Measurements from ENCODE around the gene CORO2A.
"Not testable (repeated sequence)": the region's sequence is repeated elsewhere in the genome, so short reads cannot be mapped to it uniquely, and the experiment has no call there.

Gene CORO2A

DNA sequence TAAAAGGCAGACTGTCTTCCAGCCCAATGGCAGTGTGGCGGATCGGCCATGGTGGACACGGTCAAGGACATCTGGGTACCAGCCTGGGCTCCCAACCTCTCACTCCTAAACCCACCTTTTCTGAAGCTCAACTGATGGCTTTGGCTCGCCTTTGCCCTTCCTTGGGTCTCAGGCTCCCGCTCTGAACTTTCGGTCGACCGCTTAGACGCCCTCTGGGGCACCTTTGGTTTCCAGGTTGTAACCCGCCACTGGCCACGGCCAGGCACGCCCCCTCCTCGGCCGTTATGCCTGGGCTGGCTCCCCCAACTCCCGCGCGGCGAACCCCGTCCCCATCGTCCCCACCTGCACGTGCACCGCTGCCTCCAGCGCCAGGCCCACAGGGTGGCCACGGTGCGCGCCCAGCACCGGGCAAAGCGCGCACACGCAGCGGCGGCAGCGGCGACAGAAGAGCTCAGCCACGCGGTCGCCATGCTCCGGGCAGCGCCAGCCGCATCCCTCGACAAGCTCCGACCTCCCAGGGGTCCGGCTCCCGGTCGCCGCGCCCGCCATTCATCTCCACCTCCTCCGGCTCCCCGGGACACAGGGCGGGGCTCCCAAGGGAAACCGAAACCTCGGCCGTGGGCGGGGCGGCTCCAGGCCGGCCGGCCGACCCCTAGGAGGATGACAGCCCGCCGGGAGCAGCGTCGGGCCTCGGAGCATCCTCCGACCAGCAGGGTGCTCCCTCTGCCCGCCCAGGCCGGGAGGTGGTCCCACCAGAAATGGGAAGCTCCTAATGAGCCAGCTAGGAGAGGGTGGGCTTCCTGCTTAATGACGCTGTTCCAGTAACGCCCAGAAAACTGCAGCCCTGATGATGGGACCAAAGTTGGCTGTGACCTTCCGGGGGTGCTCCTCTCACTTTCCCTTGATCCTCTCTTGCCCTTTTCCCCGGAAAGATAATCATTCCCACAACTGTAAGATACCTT, 73.5 kb downstream of the CORO2A start, which contains the start of gene TRIM14:
Gene TRIM14 (minus strand): TSS at position 583 of the 962 bp plus-strand sequence. CDS start 34 bp downstream, at position 549.
- in situ Hi-C loops (cut with MboI; ENCODE audit: low pct_unique_long_range_greater_than_20kb, low sequenced_read_pairs, unreplicated experiment) = no loop called here

DNA sequence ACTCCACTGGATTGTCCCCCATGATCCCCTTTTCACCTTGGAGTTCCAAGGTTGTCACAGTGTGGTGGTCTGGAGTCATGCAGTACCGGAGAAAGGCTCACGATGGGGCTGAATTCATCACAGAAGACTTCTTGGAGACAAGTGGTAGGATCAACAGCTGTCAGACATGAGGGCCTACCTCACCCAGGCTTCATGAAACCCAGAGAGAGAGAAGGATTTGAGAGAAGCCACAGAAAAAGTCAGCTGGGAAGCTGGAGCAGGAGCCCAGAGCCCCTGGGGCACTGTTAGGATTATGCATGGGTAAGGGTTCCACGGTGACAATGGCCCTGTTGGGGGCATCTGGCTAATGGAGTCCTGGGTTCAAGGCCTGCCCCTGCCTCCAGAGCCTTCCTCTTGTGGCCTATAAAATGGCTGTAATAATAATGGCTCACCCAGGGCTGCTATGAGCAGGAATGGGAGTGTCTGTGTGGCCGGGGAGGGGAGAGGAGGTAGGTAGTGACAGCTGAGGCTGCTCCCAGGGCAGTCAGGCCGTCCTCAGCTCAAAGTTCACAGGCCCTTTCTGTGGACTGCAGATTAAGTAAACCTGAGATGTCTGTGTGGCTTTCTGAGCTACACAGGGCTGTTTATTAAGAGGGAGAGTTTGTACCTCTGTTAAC, 74.3 kb downstream of the CORO2A start:
- in situ Hi-C loops (cut with MboI; ENCODE audit: low pct_unique_long_range_greater_than_20kb, low sequenced_read_pairs, unreplicated experiment) = no loop called here

More for the DNA sequence above, 73.5 kb downstream of the CORO2A start, which contains the start of gene TRIM14:
- TF ChIP-seq, protein P1, sequence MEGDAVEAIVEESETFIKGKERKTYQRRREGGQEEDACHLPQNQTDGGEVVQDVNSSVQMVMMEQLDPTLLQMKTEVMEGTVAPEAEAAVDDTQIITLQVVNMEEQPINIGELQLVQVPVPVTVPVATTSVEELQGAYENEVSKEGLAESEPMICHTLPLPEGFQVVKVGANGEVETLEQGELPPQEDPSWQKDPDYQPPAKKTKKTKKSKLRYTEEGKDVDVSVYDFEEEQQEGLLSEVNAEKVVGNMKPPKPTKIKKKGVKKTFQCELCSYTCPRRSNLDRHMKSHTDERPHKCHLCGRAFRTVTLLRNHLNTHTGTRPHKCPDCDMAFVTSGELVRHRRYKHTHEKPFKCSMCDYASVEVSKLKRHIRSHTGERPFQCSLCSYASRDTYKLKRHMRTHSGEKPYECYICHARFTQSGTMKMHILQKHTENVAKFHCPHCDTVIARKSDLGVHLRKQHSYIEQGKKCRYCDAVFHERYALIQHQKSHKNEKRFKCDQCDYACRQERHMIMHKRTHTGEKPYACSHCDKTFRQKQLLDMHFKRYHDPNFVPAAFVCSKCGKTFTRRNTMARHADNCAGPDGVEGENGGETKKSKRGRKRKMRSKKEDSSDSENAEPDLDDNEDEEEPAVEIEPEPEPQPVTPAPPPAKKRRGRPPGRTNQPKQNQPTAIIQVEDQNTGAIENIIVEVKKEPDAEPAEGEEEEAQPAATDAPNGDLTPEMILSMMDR (IDR thresholded peaks at IDR 0.05; ENCODE audit: extremely low read depth, insufficient read depth, missing control alignments) = peak; percentile 50
- DNase-seq (ENCODE audit: low spot score) = peak; percentile 80

DNA sequence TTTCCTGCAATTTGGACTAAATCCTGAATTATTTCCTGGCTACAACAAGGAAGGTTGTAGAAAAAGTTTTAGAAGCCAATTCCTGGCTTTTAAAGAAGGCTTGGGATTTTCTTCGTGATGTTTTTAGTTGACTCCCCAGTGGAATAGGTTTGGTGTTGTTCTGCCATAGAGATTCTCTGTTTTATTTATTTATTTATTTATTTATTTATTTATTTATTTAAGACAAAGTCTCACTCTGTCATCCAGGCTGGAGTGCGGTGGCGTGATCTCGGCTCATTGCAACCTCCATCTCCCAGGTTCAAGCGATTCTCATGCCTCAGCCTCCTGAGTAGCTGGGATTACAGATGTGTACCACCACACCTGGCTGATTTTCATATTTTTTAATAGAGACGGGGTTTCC, 75.3 kb downstream of the CORO2A start:
- DNase-seq (ENCODE audit: low spot score); in situ Hi-C loops (cut with MboI; ENCODE audit: low pct_unique_long_range_greater_than_20kb, low sequenced_read_pairs, unreplicated experiment): not testable (repeated sequence)

More for the DNA sequence above, 74.3 kb downstream of the CORO2A start:
- peak; percentile 75 for DNase-seq (ENCODE audit: low spot score)
- TF ChIP-seq, protein P1 (IDR thresholded peaks at IDR 0.05; ENCODE audit: extremely low read depth, insufficient read depth, missing control alignments) = peak; percentile 54

DNA sequence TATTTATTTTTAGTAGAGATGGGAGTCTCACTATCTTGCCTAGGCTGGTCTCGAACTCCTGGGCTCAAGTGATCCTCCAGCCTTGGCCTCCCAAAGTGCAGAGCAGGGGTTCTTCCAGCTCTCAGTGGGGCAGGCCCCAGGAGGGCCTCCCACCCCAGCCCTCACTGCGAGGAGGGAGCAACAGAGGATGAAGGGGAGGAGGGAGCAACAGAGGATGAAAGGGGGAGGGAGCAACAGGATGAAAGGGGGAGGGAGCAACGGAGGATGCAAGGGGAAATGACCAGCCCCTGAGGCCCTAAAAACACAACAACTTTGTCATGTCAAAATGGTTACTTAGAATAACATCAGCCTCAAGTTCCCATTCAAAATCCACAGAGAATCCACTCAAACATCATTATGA, 83.4 kb downstream of the CORO2A start:
- no peak for DNase-seq (ENCODE audit: low spot score)
- in situ Hi-C loops (cut with MboI; ENCODE audit: low pct_unique_long_range_greater_than_20kb, low sequenced_read_pairs, unreplicated experiment) = no loop called here
- TF ChIP-seq, protein P1 (IDR thresholded peaks at IDR 0.05; ENCODE audit: extremely low read depth, insufficient read depth, missing control alignments) = no peak

DNA sequence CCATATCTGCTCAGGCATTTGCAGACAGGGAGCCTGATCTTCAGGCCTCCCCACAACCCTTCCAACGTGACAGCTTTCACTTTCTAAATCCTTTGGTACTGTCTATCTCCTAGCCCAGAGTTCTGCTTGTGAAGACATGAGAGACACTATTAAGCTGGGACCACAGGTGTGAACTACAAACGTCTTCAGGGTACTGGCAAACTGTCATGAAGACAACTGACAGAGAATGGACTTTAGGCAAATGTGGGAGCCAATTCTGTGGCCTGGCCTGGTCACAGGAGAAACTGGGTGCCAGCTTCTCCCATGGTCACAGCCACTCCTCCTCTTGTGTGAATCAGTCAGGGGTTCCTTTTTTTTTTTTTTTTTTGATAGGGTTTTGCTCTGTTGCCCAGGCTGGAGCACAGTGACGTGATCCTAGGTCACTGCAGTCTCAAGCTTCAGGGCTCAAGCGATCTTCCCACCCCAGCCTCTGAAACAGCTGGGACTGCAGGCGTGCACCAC, 83.9 kb downstream of the CORO2A start:
- in situ Hi-C loops (cut with MboI; ENCODE audit: low pct_unique_long_range_greater_than_20kb, low sequenced_read_pairs, unreplicated experiment) = no loop called here
- TF ChIP-seq, protein P1 (IDR thresholded peaks at IDR 0.05; ENCODE audit: extremely low read depth, insufficient read depth, missing control alignments) = no peak
- peak; percentile 50 for DNase-seq (ENCODE audit: low spot score)

DNA sequence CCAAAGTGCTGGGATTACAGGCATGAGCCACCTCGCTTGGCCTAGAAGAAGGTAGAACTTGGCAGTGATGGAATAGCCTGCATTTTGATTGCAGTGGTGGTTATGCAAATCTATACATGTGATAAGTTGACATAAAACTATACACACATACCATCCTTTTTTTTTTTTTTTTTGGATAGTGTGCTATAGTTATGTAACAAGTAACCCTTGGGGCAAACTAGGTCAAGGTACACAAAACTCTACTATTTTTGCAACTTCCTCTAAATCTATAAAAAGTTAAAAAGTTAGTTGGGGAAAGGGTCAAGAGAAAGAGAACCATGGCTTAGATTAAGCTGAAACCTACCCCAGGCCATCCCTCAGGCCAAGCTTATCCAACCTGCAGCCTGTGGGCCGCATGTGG, 84.5 kb downstream of the CORO2A start:
- TF ChIP-seq, protein P1 (IDR thresholded peaks at IDR 0.05; ENCODE audit: extremely low read depth, insufficient read depth, missing control alignments) = no peak
- in situ Hi-C loops (cut with MboI; ENCODE audit: low pct_unique_long_range_greater_than_20kb, low sequenced_read_pairs, unreplicated experiment) = no loop called here
- no peak for DNase-seq (ENCODE audit: low spot score)
